Esophagus (tissue), 2 donors: ENCODE measurements around the gene ADCK2. TPM values are rescaled to one million over a fixed set of nuclear protein-coding genes. Genes with fewer than 3 reads are reported as not detected.
"Not testable (repeated sequence)": the region's sequence is repeated elsewhere in the genome, so short reads cannot be mapped to it uniquely, and the experiment has no call there.

ENCODE experiments used
- H3K27ac ChIP-seq, 2 donors: one replicate each; pipeline ENCODE4 v1.5.1; 2013; ENCODE audit warnings: low read depth in 2 of 2, mild to moderate bottlenecking in 2 of 2, inconsistent platforms in 1 of 2, low read length in 1 of 2, moderate library complexity in 1 of 2
- H3K27me3 ChIP-seq, 2 donors: one replicate each; pipeline ENCODE4 v1.6.1; 2013; ENCODE audit warnings: low read length in 2 of 2, control low read depth in 1 of 2, mild to moderate bottlenecking in 1 of 2; ENCODE audit not compliant: insufficient read depth in 2 of 2, control insufficient read depth in 1 of 2
- H3K36me3 ChIP-seq, 2 donors: one replicate each; pipeline ENCODE4 v1.6.1; 2013; ENCODE audit warnings: low read length in 1 of 2; ENCODE audit not compliant: control insufficient read depth in 2 of 2, insufficient read depth in 2 of 2
- H3K4me1 ChIP-seq, 2 donors: one replicate each; pipeline ENCODE4 v1.6.1; 2013; ENCODE audit warnings: low read length in 1 of 2; ENCODE audit not compliant: control insufficient read depth in 2 of 2, insufficient read depth in 2 of 2
- H3K4me3 ChIP-seq, 2 donors: one replicate each; pipeline ENCODE4 v1.5.1; 2013; ENCODE audit warnings: low read length in 2 of 2, mild to moderate bottlenecking in 2 of 2, low read depth in 1 of 2, moderate library complexity in 1 of 2
- H3K9me3 ChIP-seq, 2 donors: one replicate each; pipeline ENCODE4 v1.6.1; 2013; ENCODE audit warnings: mild to moderate bottlenecking in 2 of 2, low read depth in 1 of 2, low read length in 1 of 2, moderate library complexity in 1 of 2; ENCODE audit not compliant: control insufficient read depth in 2 of 2, insufficient read depth in 1 of 2
- WGBS, 2 donors: extraction: QIAGEN DNeasy Blood & Tissue Kit; methylation state at CpG; one replicate each; pipeline ENCODE4 v1.1.7; 2013; 5-methylcytosine and 5-hydroxymethylcytosine counted together
- polyA plus RNA-seq, 2 donors: library from polyadenylated mRNA; stranded (reverse); fragments of 200-250 nt; gene quantifications; one replicate each; pipeline ENCODE4 v1.2.3, GENCODE V29; 2013
- donor health status: healthy with polysubstance abuse.
- donor health status: Bipolar disorder and iron deficiency.

The ADCK2 gene
- polyA plus RNA-seq, 2 donors = 9.2 to 14.8 TPM

DNA sequence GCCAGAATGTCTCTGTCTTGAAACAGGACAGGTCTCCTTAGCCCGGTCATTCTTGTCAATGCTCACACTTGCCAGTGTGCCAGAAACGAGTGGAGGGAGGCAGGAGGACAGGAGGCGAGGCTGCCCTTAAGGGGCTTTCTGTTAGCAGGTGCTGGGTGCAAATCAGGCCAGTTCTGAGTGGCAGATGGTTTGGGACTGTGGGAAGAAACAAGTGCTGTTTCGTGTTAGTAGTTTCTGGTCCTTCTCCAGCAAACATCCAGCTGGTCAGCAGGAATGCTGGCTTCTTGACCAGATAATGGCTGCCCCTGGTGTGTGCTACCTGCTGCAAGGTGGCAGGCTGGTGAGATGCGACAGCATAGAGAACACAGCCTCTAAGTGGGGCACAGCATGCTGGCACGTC lies 15.6 kb downstream of the ADCK2 start:
- no peaks in the 10 kb centered on the region for H3K4me1 ChIP-seq
- peaks cover 9 to 24% of the 10 kb centered on the region in 2 donors for H3K36me3 ChIP-seq

DNA sequence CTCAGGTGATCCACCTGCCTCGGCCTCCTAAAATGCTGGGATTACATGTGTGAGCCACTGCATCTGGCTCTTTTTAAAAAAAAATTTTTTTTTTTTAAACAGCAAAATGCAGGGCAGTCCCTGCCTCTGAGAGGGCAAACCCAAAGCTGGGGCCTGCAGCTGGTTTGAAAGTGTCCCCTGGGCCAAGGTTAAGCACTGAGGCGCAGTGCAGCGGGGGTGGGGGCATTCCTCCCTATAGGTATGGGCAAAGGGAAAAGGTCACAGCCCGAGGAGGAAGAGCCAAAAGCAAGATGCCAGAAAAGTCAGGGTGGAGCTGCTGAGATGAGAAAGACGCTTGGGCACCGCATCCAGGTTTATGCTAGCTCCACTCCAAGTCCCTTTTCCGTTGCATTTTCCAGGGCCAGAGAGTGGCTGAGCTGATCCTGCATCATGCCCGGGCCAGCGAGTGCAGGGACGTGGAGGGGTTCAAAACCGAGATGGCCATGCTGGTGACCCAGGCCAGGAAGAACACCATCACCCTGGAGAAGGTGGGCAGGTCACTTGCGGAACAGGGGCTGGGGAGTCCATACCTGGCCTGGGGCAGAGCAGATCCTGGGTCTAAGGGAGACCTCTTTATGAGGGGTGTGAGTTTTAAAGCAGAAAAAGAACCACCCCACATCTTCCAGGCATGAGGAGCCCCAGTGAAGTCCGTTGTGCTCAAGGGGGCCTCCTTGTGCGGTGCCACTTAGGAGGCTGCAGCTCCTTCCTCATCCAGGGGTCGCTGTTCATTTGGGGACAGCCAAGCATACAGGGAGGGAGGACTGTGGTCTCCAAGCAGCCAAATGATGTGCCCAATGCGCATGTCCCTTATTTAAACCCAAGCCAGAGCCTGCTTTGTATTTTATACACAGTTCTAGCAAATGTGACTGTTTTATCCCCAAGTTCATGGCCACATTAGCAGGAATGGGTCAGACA lies 16.7 kb downstream of the ADCK2 start:
- Histone ChIP-seq H3K27ac (no peak overlapping the region), H3K9me3 (no peaks in the 10 kb centered on the region), H3K4me3 (no peak overlapping the region), H3K36me3 (peaks cover 5 to 21% of the 10 kb centered on the region in 2 donors), H3K4me1 (no peaks in the 10 kb centered on the region), H3K27me3 (no peaks in the 10 kb centered on the region)
- WGBS, 2 donors = 94 to 95% methylated on average over 16 of the region's 16 CpGs

More for the DNA sequence above, 15.6 kb downstream of the ADCK2 start:
- Histone ChIP-seq H3K9me3 (no peaks in the 10 kb centered on the region), H3K27ac (no peak overlapping the region), H3K4me3 (no peak overlapping the region), H3K27me3 (no peaks in the 10 kb centered on the region)
- 92 to 94% methylated on average over 6 of the region's 6 CpGs for WGBS, 2 donors

DNA sequence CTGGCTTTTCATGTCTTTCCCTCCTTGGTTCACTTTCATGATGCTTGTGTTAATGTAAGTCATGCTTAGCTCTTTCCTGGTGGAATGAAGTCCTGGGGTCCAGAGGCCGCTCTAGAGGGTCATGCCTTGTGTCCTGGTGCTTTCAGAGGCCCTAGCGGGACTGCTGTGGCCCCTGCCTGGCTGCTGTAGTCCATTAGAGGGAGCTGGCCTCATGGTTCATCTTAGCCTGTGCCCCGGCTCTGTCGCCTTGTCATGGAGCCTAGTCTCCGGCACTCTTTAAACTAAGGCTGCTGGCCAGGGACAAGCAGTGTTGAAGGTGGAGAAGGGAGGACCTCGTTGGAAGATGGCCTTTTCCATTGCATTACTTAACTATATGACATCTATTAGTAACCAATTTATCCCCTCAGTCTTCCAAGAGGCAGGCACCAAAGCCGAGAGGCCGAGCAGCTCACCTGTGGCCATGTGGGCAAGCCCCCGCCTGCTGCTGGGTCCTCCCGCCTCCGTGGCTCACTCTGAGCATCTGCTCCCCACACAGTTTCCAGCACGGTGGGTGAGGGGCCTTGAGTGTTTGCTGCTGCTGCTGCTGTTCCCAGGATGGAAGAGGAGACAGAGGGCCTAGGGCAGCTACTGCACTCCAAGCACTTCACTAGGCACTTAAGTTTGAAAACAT lies 18.8 kb downstream of the ADCK2 start:
- WGBS, 2 donors = 91% methylated on average over 12 of the region's 12 CpGs
- Histone ChIP-seq H3K27ac (no peak overlapping the region), H3K9me3 (no peaks in the 10 kb centered on the region), H3K36me3 (peaks cover 5 to 18% of the 10 kb centered on the region in 2 donors), H3K4me3 (no peak overlapping the region), H3K27me3 (no peaks in the 10 kb centered on the region), H3K4me1 (no peaks in the 10 kb centered on the region)

DNA sequence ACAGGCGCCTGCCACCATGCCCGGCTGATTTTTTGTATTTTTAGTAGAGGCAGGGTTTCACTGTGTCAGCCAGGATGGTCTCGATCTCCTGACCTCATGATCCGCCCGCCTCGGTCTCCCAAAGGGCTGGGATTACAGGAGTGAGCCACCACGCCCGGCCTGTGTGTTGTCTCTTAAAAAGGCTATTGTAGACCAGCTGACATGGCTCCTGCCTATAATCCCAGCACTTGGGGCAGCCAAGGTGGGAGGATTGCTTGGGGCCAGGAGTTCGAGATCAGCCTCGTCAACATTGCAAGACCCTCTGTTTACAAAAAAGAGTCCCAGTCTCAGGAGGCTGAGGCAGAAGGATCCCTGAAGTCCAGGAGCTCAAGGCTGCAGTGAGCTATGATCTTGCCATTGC lies 21.1 kb downstream of the ADCK2 start:
- not testable (repeated sequence) for H3K4me3 ChIP-seq, H3K4me1 ChIP-seq, H3K27me3 ChIP-seq, H3K9me3 ChIP-seq, H3K27ac ChIP-seq, H3K36me3 ChIP-seq
- 93 to 95% methylated on average over 10 of the region's 10 CpGs for WGBS, 2 donors

DNA sequence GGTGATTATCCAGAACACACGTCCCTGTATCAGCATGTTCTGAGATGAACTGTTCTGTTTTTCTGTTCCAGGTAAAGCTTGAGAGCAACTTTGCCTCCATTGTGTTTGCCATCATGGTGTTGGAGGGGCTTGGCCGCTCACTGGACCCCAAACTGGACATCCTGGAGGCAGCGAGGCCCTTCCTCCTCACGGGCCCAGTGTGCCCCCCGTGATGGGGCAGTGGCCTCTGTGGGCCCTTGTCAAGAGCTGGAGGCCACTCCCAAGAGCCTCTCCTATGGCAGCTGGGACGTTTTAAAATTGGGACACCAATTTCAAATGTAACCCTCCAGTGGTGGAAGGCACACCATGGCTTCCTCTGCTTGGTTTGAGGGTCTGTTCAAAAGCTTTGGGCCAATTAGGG lies 21.8 kb downstream of the ADCK2 start:
- H3K27me3 ChIP-seq = no peaks in the 10 kb centered on the region
- WGBS, 2 donors = 84 to 87% methylated on average over 6 of the region's 6 CpGs
- H3K4me1 ChIP-seq = peaks cover 2 to 9% of the 10 kb centered on the region in 2 donors

DNA sequence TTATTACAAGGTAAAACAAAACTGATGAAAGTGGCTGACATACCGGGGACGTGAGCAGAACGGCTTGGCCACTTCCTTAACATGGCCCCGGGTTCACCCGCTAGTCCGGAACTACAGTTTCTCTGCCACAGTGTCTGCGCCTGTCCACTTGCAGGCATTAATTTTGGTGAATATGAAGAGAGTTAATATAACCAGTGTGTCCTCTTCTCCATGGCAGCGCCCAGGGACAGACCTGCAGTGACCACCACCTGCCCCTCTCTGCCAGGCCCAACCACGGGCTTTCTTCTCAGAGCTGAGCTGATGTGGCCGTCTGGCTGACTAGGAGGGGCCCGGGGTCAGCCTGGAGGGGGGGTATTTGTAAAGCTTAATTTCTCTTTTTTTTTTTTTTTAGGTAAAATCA lies 22.6 kb downstream of the ADCK2 start:
- H3K36me3 ChIP-seq = peaks cover 0 to 4% of the 10 kb centered on the region in 2 donors
- whole genome bisulfite sequencing, 2 donors = 91 to 94% methylated on average over 11 of the region's 11 CpGs
- H3K4me3 ChIP-seq = no peak overlapping the region
- H3K27me3 ChIP-seq = no peaks in the 10 kb centered on the region
- H3K9me3 ChIP-seq = no peaks in the 10 kb centered on the region
- peaks cover 2 to 9% of the 10 kb centered on the region in 2 donors for H3K4me1 ChIP-seq
- peak overlapping the region in 1 of 2 donors; percentile 25 for H3K27ac ChIP-seq

More for the DNA sequence above, 21.8 kb downstream of the ADCK2 start:
- Histone ChIP-seq H3K36me3 (peaks cover 3 to 4% of the 10 kb centered on the region in 2 donors), H3K27ac (no peak overlapping the region), H3K9me3 (no peaks in the 10 kb centered on the region), H3K4me3 (no peak overlapping the region)

DNA sequence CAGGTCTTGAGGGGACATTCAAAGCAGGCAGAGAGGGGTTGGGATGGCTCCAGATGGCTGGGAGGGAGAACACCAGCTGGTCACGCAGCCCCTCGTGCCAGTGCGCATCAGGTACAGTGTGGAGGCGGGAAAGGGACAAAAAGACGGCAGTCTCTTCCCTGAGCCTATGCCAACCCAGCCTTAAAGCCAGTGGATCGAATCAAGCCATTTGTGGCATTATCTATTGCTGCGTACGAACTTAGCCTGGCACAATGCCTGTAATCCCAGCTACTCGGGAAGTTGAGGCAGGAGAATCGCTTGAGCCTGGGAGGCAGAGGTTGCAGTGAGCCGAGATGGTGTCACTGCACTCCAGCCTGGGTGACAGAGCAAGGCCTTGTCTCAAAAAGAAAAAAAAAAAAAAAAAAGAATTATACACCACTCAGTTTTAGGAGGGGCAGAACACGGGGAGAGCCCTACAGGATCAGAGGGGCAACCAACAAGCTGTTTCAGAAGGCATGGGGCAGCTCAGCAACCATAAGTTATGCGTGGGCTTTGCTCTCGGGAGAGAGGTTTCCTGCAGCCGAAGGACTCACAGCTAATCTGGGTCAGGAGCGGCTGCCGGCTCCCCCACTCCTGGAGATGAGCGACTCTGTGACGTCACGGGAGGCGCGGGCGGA lies 23.4 kb downstream of the ADCK2 start:
- WGBS, 2 donors = 20 to 21% methylated on average over 23 of the region's 23 CpGs
- peak overlapping the region; percentile 93 to 96 for H3K4me3 ChIP-seq
- H3K27me3 ChIP-seq = no peaks in the 10 kb centered on the region
- H3K4me1 ChIP-seq = peaks cover 2 to 9% of the 10 kb centered on the region in 2 donors
- H3K36me3 ChIP-seq = peaks cover 0 to 4% of the 10 kb centered on the region in 2 donors
- no peaks in the 10 kb centered on the region for H3K9me3 ChIP-seq
- peak overlapping the region; percentile 97 for H3K27ac ChIP-seq

DNA sequence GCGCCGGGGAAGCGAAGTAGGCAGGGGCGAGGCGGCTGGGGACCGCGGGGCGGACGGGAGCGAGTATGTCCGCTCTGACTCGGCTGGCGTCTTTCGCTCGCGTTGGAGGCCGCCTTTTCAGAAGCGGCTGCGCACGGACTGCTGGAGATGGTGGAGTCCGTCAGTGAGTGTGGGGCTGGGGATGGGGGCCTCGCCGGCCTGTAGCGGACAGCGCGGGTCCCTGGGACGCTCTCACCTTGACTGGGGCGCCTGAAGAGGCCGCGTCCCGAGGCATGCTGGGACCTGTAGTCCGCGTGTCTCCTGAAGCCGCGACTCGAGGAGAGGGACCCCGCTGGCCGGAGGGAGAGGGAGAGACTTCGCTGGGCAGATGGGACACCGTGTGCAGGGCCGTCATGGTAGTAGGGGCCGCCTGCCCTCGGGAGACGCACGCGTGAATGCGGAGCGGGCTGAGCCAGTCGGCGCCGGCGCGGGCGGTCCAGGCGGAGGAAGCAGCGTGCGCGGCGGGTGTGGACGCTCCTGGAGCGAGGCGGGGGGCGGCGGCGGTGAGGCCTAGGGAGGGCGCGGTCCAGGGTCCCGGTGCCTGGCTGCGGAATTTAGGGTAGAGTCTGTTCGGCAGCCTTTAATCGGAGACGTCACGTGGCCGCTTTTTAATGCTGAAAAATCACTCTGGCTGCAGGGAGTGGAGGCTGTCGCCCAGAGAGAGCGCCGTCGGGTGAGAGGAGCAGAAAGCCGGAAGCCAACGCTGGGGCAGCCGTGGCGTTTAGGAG lies 24.1 kb downstream of the ADCK2 start, which contains the start of gene NDUFB2:
TSS of gene NDUFB2 (plus strand) at position 29 of the 767 bp plus-strand sequence. CDS start at position 66, 37 bp downstream.
- H3K9me3 ChIP-seq = no peaks in the 10 kb centered on the region
- H3K4me1 ChIP-seq = peaks cover 2 to 9% of the 10 kb centered on the region in 2 donors
- peak within 1 kb of the TSS; percentile 93 to 96 for H3K4me3 ChIP-seq
- H3K36me3 ChIP-seq = no peaks in the 10 kb centered on the region
- H3K27me3 ChIP-seq = no peaks in the 10 kb centered on the region
- H3K27ac ChIP-seq = peak within 1 kb of the TSS; percentile 97
- 0 to 1% methylated on average over 73 to 82 of the region's 82 CpGs for WGBS, 2 donors
